T-cell (primary cell): ENCODE data around the gene COMMD9. TPM values are rescaled to one million over a fixed set of nuclear protein-coding genes. Genes with fewer than 3 reads are reported as not detected.

Experiments
- ATAC-seq, 4 experiments: fragments of 200-7000 bp in 3 of 4; fragments of 150-1000 bp in 1 of 4; cut with Tn5 transposase; replicated peaks in 1 of 4; 1 replicate in 3 of 4; 2 replicates in 1 of 4; pipeline ENCODE4 v1.10.0; 2021; ENCODE audit warnings: moderate library complexity in 3 of 4, mild to moderate bottlenecking in 2 of 4, moderate number of reproducible peaks in 1 of 4
- CTCF ChIA-PET, 2 donors: fragments of 300-600 bp; sonication (Branson Sonifier 250); formaldehyde crosslinking; loops; one replicate each; lab custom pipeline; 2022; ENCODE audit warnings: antibody characterized with exemption in 2 of 2; lab: Charles Lee
- POLR2A ChIA-PET, 2 donors: fragments of 300-600 bp; sonication (Branson Sonifier 250); formaldehyde crosslinking; loops; one replicate each; lab custom pipeline; 2022; ENCODE audit warnings: antibody characterized with exemption in 2 of 2; lab: Charles Lee
- DNase-seq, 35 experiments: peaks; one replicate each; pipeline versions ENCODE4 v3.0.0 to v3.0.0-alpha.2; 2013 to 2023
- H3K27ac ChIP-seq: one replicate; pipeline ENCODE4 v1.5.1; 2013; ENCODE audit warnings: low read length
- H3K27me3 ChIP-seq, 2 experiments: replicated peaks in 1 of 2; 1 replicate in 1 of 2; 2 replicates in 1 of 2; pipeline versions ENCODE4 v1.6.1 to v1.7.0; 2013; ENCODE audit warnings: low read length in 1 of 2, mixed read lengths in 1 of 2; ENCODE audit not compliant: control insufficient read depth in 2 of 2, insufficient read depth in 2 of 2; ENCODE audit errors: extremely low read depth in 1 of 2
- H3K36me3 ChIP-seq, 2 donors: 1 replicate in 1 of 2; 2 replicates in 1 of 2; pipeline versions ENCODE4 v1.6.1 to v1.7.0; 2013; ENCODE audit warnings: low read length in 1 of 2; ENCODE audit not compliant: control insufficient read depth in 2 of 2, insufficient read depth in 1 of 2; ENCODE audit errors: extremely low read depth in 1 of 2
- H3K4me1 ChIP-seq, 2 experiments: 1 replicate in 1 of 2; 2 replicates in 1 of 2; pipeline versions ENCODE4 v1.6.1 to v1.7.0; 2013; ENCODE audit warnings: low read length in 2 of 2, mixed read lengths in 1 of 2; ENCODE audit not compliant: insufficient read depth in 2 of 2, control insufficient read depth in 1 of 2; ENCODE audit errors: extremely low read depth in 1 of 2
- H3K4me3 ChIP-seq, 2 donors: 1 replicate in 1 of 2; 2 replicates in 1 of 2; pipeline versions ENCODE4 v1.5.1 to v1.7.0; 2013; ENCODE audit warnings: mild to moderate bottlenecking in 2 of 2, low read length in 1 of 2, moderate library complexity in 1 of 2; ENCODE audit not compliant: control insufficient read depth in 1 of 2; ENCODE audit errors: extremely low read depth in 1 of 2
- H3K9me3 ChIP-seq: 2 replicates; pipeline ENCODE4 v1.7.0; 2013
- H3K27ac Mint-ChIP-seq, 2 donors: one replicate each; pipeline ENCODE4 v1.8.0; 2020 to 2021; ENCODE audit warnings: mild to moderate bottlenecking in 2 of 2, mixed read lengths in 2 of 2
- H3K27me3 Mint-ChIP-seq, 2 donors: one replicate each; pipeline ENCODE4 v1.8.0; 2021 to 2022; ENCODE audit warnings: mixed read lengths in 2 of 2
- H3K36me3 Mint-ChIP-seq: one replicate; pipeline ENCODE4 v1.8.0; 2021; ENCODE audit warnings: mixed read lengths
- H3K4me1 Mint-ChIP-seq, 3 donors: one replicate each; pipeline ENCODE4 v1.8.0; 2020 to 2022; ENCODE audit warnings: mixed read lengths in 3 of 3, mild to moderate bottlenecking in 1 of 3
- H3K4me3 Mint-ChIP-seq, 3 donors: one replicate each; pipeline ENCODE4 v1.8.0; 2020 to 2022; ENCODE audit warnings: mild to moderate bottlenecking in 3 of 3, mixed read lengths in 3 of 3, moderate library complexity in 3 of 3
- H3K9me3 Mint-ChIP-seq, 3 donors: one replicate each; pipeline ENCODE4 v1.8.0; 2020 to 2022; ENCODE audit warnings: mixed read lengths in 3 of 3
- WGBS: methylation state at CpG from one replicate; pipeline ENCODE4 v1.1.5; 2013; ENCODE audit warnings: missing lambda C conversion rate; ENCODE audit not compliant: insufficient coverage; 5-methylcytosine and 5-hydroxymethylcytosine counted together
- total RNA-seq, 35 experiments: library from RNA in 6 of 35; stranded (reverse) in 6 of 35; fragments of 120-200 nt in 1 of 35; gene quantifications; one replicate each; pipeline versions ENCODE4 v1.2.1 to v1.2.4 and lab custom pipeline; 2013 to 2026

Gene COMMD9
- total RNA-seq, 5 donors from 2014 or later (not counting 1 experiment from before 2014, with no cell fraction given) = 37.8 to 48.0 (median 40.3) TPM

- peaks cover 17 to 35% of the 10 kb centered on the region in 2 donors for H3K27me3 Mint-ChIP-seq
- no peaks in the 10 kb centered on the region for H3K36me3 Mint-ChIP-seq
- H3K27ac Mint-ChIP-seq = no peak overlapping the region
- POLR2A ChIA-PET = no interaction called here
- DNase-seq (no peak), ATAC-seq (no peak)
- CTCF ChIA-PET = no interaction called here
- Histone ChIP-seq H3K4me3 (no peak overlapping the region), H3K27me3 (peaks cover 0 to 18% of the 10 kb centered on the region in 2 experiments), H3K36me3 (no peaks in the 10 kb centered on the region), H3K4me1 (no peaks in the 10 kb centered on the region), H3K9me3 (no peaks in the 10 kb centered on the region), H3K27ac (no peak overlapping the region)
- 0% methylated on average over 1 of the region's 4 CpGs for WGBS
- no peaks in the 10 kb centered on the region for H3K4me1 Mint-ChIP-seq
- no peaks in the 10 kb centered on the region for H3K9me3 Mint-ChIP-seq
- H3K4me3 Mint-ChIP-seq = no peak overlapping the region
Observed at GRCh38 chr11:36240173-36240572, 49.1 kb downstream of the COMMD9 start.

GRCh38 chr11:36239636-36240035 lies 49.6 kb downstream of the COMMD9 start:
- DNase-seq (no peak), ATAC-seq (no peak)
- Mint-ChIP-seq H3K27me3 (peaks cover 17 to 29% of the 10 kb centered on the region in 2 donors), H3K4me3 (no peak overlapping the region), H3K4me1 (no peaks in the 10 kb centered on the region), H3K36me3 (no peaks in the 10 kb centered on the region), H3K27ac (no peak overlapping the region), H3K9me3 (no peaks in the 10 kb centered on the region)
- no CpG with 5 or more reads among the region's 3 CpGs for WGBS
- ChIA-PET CTCF (no interaction called here), POLR2A (no interaction called here)
- Histone ChIP-seq H3K4me3 (no peak overlapping the region), H3K27me3 (peaks cover 0 to 18% of the 10 kb centered on the region in 2 experiments), H3K36me3 (no peaks in the 10 kb centered on the region), H3K4me1 (no peaks in the 10 kb centered on the region), H3K9me3 (no peaks in the 10 kb centered on the region), H3K27ac (no peak overlapping the region)

- no peaks in the 10 kb centered on the region for H3K9me3 ChIP-seq
- no peak overlapping the region for H3K27ac Mint-ChIP-seq
Observed at GRCh38 chr11:36238881-36239280, 50.3 kb downstream of the COMMD9 start.

GRCh38 chr11:36238036-36238631 lies 51.1 kb downstream of the COMMD9 start:
- Histone ChIP-seq H3K27me3 (peaks cover 0 to 15% of the 10 kb centered on the region in 2 experiments), H3K36me3 (no peaks in the 10 kb centered on the region), H3K4me1 (no peaks in the 10 kb centered on the region), H3K27ac (no peak overlapping the region), H3K4me3 (no peak overlapping the region), H3K9me3 (no peaks in the 10 kb centered on the region)
- no peaks in the 10 kb centered on the region for H3K9me3 Mint-ChIP-seq
- H3K4me3 Mint-ChIP-seq = no peak overlapping the region
- POLR2A ChIA-PET = no interaction called here
- H3K27ac Mint-ChIP-seq = no peak overlapping the region
- no peaks in the 10 kb centered on the region for H3K36me3 Mint-ChIP-seq
- no peaks in the 10 kb centered on the region for H3K4me1 Mint-ChIP-seq
- CTCF ChIA-PET = no interaction called here
- ATAC-seq = no peak
- H3K27me3 Mint-ChIP-seq = peaks cover 14 to 18% of the 10 kb centered on the region in 2 donors
- DNase-seq = no peak

More at GRCh38 chr11:36238881-36239280, 50.3 kb downstream of the COMMD9 start:
- Mint-ChIP-seq H3K27me3 (peaks cover 17 to 25% of the 10 kb centered on the region in 2 donors), H3K9me3 (no peaks in the 10 kb centered on the region), H3K4me1 (no peaks in the 10 kb centered on the region), H3K4me3 (no peak overlapping the region), H3K36me3 (no peaks in the 10 kb centered on the region)
- WGBS = no CpG with 5 or more reads among the region's 1 CpG
- DNase-seq (no peak), ATAC-seq (no peak)
- Histone ChIP-seq H3K36me3 (no peaks in the 10 kb centered on the region), H3K4me1 (no peaks in the 10 kb centered on the region), H3K27ac (no peak overlapping the region), H3K4me3 (no peak overlapping the region), H3K27me3 (peaks cover 0 to 18% of the 10 kb centered on the region in 2 experiments)
- POLR2A ChIA-PET = no interaction called here
- CTCF ChIA-PET = no interaction called here

GRCh38 chr11:36237391-36237790 lies 51.8 kb downstream of the COMMD9 start:
- Mint-ChIP-seq H3K36me3 (no peaks in the 10 kb centered on the region), H3K4me3 (no peak overlapping the region), H3K9me3 (no peaks in the 10 kb centered on the region), H3K4me1 (no peaks in the 10 kb centered on the region), H3K27me3 (peaks cover 12 to 14% of the 10 kb centered on the region in 2 donors), H3K27ac (no peak overlapping the region)
- no peak overlapping the region for H3K4me3 ChIP-seq
- no peaks in the 10 kb centered on the region for H3K36me3 ChIP-seq
- H3K27me3 ChIP-seq = peaks cover 0 to 13% of the 10 kb centered on the region in 2 experiments
- no peaks in the 10 kb centered on the region for H3K9me3 ChIP-seq
- ChIA-PET POLR2A (no interaction called here), CTCF (no interaction called here)
- no peaks in the 10 kb centered on the region for H3K4me1 ChIP-seq
- ATAC-seq (no peak), DNase-seq (no peak)
- H3K27ac ChIP-seq = no peak overlapping the region

- no peak overlapping the region for H3K4me3 Mint-ChIP-seq
- no peaks in the 10 kb centered on the region for H3K4me1 ChIP-seq
- no CpG with 5 or more reads among the region's 3 CpGs for WGBS
- no peaks in the 10 kb centered on the region for H3K36me3 ChIP-seq
- DNase-seq = no peak
- H3K27ac Mint-ChIP-seq = no peak overlapping the region
- peaks cover 6 to 7% of the 10 kb centered on the region in 2 donors for H3K27me3 Mint-ChIP-seq
- no peaks in the 10 kb centered on the region for H3K36me3 Mint-ChIP-seq
- ATAC-seq = no peak
- H3K9me3 Mint-ChIP-seq = no peaks in the 10 kb centered on the region
- H3K4me1 Mint-ChIP-seq = no peaks in the 10 kb centered on the region
- H3K27ac ChIP-seq = no peak overlapping the region
- no peaks in the 10 kb centered on the region for H3K9me3 ChIP-seq
- H3K4me3 ChIP-seq = no peak overlapping the region
- peaks cover 0 to 6% of the 10 kb centered on the region in 2 experiments for H3K27me3 ChIP-seq
- ChIA-PET POLR2A (no interaction called here), CTCF (no interaction called here)
Observed at GRCh38 chr11:36235750-36236149, 53.5 kb downstream of the COMMD9 start.

- DNase-seq (no peak), ATAC-seq (no peak)
- WGBS = no CpG with 5 or more reads among the region's 2 CpGs
- no peak overlapping the region for H3K4me3 Mint-ChIP-seq
- ChIA-PET CTCF (no interaction called here), POLR2A (no interaction called here)
- peaks cover 0 to 4% of the 10 kb centered on the region in 2 experiments for H3K27me3 ChIP-seq
- H3K9me3 Mint-ChIP-seq = no peaks in the 10 kb centered on the region
- H3K4me1 ChIP-seq = no peaks in the 10 kb centered on the region
- H3K36me3 Mint-ChIP-seq = no peaks in the 10 kb centered on the region
- H3K27ac Mint-ChIP-seq = no peak overlapping the region
- H3K4me1 Mint-ChIP-seq = no peaks in the 10 kb centered on the region
- H3K9me3 ChIP-seq = no peaks in the 10 kb centered on the region
- no peak overlapping the region for H3K27ac ChIP-seq
- H3K4me3 ChIP-seq = no peak overlapping the region
- H3K27me3 Mint-ChIP-seq = peaks cover 7 to 8% of the 10 kb centered on the region in 2 donors
- H3K36me3 ChIP-seq = no peaks in the 10 kb centered on the region
Observed at GRCh38 chr11:36234825-36235224, 54.4 kb downstream of the COMMD9 start.
